ENCODE measurements around the gene FAM221B.

The FAM221B gene

DNA sequence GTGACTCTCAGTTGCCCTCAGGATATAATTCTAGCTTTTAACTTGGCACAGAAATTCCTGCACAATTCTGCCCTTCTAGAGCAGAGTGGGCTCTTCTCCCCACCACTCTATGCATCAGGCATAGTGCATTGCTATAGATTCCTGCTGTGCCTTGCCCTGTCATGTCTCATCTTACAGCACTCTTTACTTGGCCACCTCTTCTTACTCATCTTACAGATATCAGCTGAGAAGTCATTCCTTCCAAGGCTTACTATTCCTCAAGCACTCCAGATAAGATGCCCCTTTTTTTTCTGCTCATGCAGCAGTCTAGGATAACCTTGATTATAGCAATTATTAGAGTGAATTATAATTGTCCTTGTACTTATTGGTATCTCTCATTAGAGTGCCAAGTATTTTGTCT lies 5.6 kb downstream of the FAM221B start:
- DNase-seq (ENCODE audit: extremely low read depth in 1 of 2, low read depth in 1 of 2): no peak

DNA sequence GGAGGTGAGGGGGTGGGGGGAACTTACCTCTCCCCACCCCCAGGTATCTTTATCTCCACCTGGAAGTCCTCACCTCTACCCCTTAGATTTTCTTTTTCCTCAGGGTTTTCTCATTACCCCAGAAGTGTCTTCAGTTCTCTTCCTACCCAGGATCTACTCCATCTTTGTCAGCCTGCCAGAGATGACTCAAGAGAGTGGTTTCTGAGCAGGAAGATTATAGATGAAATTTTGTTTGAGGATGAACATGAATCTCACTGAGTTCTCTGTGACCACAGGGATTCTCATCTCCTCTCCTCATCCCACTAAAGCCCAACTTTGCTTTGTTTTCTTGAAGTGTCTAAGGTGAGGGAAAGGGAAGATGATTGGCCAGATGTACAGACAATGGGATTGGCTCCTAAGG lies 8.5 kb downstream of the FAM221B start:
- no peak for DNase-seq (ENCODE audit: extremely low read depth in 1 of 2, low read depth in 1 of 2)

DNA sequence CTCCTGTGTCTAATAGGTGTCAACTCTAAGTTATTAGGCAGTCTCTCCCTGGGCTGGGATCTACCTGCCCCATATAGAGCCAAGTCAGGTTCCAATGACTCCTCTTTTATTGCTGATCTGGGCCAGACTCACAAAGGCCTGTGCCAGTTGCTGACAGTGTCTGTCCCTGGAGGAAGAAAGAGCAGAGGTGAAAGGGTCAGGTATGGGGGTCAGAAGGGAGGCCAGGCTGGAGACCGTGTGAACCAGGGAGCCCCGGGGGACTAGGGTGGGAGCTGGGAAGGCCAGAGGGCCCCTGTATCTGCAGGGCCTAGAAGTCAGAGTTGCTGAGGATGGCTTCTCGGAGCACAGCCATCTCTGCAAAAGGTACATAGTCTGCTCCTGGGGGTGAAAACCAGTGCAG lies 10.2 kb downstream of the FAM221B start:
- DNase-seq (ENCODE audit: extremely low read depth in 1 of 2, low read depth in 1 of 2): no peak

DNA sequence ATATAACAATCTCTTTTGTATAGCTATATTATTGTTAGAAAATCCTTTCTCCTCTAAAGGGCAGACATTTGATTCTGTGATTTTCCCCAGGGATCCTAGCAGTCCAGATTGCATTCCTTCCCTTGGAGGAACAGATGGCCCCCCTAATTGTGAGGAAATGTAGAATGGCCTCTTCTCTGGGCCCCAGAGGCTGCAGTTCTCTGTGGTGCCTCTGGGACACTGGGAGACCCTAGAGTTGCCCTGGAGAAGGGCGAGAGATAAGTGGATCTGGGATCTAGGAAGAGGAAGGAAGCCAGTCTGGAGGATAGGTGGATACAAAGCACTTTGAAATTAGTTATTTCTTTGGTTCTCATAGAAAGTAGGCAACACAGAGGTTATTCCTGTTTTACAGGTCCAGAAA lies 11.8 kb downstream of the FAM221B start:
- DNase-seq (ENCODE audit: extremely low read depth in 1 of 2, low read depth in 1 of 2): no peak

DNA sequence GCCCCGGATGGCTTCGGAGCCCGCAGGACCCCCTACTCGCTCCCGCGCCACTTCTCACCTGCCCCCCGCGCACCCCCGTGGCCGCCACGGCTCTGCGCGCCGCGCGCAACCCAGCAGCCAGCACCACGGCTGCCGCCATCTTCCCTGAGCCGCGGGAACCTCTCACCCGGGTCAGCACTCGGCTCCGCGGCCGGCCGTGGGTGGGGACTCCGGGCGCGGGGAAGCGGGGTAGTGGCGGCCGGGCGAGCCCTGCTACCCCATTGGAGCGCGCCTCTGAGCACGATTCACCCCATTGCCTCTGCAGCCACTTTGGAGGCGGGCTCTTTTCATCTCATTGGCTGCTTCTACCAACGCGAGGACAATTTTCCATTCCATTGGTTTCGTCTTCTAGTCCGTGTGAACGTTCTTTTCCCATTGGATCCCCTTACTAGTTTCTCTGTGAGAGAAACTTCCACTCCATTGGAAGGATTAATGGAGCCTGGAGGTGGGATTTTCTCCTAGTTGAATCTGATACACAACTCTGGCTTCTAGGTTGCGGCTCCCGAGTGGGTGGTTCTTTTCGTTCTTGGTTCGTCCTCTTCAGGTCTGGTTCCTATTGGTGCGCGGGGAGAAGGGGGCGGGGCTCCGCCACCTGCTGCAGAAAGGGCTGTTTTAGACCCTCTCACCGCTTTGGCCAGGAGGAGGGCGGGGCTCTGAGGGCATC lies 13.5 kb downstream of the FAM221B start, which contains the start of gene HINT2:
TSS of gene HINT2 (minus strand) at position 202 of the 703 bp plus-strand sequence. CDS start at position 139, 63 bp downstream.
- DNase-seq (ENCODE audit: extremely low read depth in 1 of 2, low read depth in 1 of 2): peak; percentile 94

DNA sequence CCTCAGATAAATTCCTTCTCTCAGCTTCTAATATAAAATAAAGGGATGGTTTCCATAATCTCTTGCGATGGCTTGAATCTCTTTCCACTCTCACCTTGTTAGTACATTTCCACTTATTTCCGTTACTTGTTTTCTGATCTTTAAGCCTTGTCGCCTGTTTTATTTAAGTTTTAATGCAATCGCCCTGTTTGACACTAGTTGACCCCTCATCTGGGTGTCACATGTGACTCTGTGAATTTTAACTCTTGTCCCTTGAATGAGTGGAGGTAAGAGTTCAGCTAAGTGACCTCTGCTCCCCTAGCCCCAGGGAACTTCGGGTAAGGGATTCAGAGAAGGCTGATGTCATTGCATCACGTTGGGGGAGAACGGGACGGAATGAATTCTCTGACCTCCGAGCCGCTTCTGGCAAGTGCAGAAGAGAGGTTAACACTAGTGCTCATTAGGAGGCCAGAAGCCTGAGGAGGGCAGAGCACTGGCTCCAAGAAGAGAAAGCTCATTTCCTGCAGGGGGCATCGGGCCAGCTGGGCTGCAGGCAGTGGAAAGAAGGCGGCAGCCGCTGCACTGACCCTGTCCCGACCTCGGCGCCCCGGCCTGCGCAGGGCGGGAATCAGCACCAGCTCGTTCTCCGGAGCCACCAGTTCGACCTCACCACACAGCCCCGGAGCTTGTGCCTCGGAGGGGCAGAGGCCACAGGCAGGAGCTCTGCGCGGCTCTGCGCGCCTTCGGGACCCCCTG lies 14.3 kb downstream of the FAM221B start:
- no peak for DNase-seq (ENCODE audit: extremely low read depth in 1 of 2, low read depth in 1 of 2)

DNA sequence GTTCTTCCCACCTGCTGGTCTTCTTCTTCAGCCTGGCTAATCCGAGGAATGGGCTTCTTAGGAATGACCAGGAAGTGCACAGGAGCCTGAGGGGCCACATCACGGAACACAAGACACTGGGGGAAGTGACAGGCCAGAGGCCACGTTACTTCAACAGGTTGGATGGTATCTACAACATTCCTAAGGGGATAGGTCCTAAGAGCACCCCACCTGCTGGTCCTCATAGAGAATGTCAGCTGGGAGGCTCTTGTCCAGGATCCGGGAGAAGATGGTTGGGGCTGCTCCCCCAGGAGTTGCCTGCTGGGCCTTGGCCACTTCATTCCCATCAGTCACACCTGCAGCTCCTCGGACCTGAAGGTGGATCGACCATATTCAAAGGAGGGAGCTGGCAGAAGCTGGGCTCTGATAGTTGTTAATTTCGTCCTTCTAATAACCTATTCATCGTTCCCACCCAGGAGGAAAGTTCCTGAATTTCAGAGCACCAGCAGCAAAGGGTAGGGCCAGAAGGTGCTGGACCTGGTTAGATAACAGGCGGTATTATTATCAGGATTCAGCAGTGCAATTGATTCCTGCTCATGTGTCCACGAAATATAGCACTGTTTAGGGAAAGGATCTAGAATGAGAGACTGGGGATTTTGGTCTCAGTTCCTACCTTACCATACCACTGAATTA lies 15.0 kb downstream of the FAM221B start:
- no peak for DNase-seq (ENCODE audit: extremely low read depth in 1 of 2, low read depth in 1 of 2)

DNA sequence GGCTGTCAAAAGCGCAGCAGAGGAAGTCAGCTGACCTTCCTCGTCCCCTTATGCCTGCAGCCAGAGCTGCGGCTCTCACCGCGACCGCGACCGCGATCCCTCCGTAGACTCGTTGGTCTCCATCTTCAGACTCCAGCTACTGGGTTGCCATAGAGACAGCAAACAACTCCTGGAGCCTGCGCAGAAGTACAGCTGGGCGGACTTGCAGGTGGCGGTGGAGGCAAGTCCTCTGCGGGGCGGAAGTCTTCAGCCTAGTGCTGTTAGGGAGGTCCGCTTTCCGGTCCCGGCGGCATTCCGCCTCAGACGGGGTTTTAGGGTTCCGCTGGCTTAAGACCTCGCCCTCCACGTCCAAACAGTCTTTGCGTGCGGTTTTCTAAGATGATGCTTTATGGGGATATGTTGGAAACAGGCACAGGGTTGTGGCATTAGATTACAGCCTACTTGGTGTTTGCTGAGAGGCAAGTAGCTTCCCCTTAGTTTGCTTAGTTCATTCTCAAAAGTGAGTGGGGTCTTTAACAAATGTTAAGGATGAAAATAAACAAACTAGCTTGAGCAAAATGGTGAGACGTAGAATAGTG lies 16.4 kb downstream of the FAM221B start, which contains the start of gene SPAG8:
TSS of gene SPAG8 (minus strand) at position 238 of the 578 bp plus-strand sequence. CDS start at position 123, 115 bp downstream.
- peak; percentile 86 to 96 for DNase-seq (ENCODE audit: extremely low read depth in 1 of 2, low read depth in 1 of 2)

DNA sequence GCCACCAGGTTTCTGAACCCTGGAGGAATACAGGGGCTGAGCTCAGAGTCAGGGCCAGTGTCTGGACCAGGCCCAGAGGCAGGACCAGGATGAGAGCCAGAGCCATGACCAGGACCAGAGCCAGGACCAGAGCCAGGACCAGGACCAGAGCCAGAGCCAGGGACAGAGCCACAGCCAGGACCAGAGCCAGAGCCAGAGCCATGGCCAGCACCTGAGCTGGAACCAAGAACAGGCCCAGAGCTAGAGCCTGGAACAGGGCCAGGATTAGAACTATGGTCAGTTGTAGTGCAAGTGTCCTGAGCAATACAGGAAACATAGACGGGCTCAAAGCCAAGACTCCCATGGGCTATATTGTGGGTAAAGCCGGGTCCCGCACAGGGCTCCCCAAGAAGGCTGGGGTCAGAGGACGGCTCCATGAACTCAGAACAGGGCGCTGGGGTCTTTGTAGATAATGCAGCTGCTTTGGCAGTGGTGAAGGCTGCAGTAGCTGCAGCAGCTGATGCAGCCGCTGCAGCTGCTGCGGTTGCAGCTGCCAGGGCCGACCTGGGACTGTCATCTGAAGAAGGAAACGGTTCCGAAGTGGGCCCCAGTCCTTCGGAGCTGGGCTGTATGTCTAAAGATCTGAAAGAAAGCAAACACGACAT lies 17.0 kb downstream of the FAM221B start:
- no peak for DNase-seq (ENCODE audit: extremely low read depth in 1 of 2, low read depth in 1 of 2)

DNA sequence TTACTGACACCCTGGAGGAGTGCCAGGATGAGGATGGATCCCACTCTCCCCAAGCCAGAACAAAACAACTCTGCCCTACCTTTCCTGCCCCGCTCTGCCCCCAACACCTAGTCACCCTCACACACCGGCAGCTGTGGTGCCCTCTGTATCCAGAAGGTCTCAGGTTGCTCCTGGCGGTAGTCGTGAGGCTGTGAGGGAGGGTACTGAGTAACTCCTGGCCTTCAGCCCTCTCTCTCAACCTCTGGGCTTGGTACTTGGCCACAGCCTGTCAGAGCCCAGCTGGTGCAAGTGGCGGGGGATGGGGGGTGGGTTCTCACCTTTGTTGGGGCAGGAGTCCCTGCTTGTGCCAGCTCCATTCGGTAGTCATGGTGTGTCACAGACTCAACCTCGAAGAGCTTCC lies 18.4 kb downstream of the FAM221B start:
- DNase-seq (ENCODE audit: extremely low read depth in 1 of 2, low read depth in 1 of 2): no peak

DNA sequence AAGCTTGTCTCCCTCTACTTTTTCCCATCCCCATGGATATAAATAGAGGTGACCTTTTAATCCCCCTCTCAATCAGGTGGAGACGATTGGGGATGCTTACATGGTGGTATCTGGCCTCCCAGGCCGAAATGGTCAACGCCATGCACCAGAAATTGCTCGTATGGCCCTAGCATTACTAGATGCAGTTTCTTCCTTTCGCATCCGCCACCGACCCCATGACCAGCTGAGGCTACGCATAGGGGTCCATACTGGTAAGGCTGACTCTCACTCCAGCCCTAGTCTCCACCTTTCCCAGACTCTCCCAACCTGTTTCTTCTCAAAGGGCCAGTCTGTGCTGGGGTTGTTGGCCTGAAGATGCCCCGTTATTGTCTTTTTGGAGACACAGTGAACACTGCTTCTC lies 20.1 kb downstream of the FAM221B start:
- no peak for DNase-seq (ENCODE audit: extremely low read depth in 1 of 2, low read depth in 1 of 2)

DNA sequence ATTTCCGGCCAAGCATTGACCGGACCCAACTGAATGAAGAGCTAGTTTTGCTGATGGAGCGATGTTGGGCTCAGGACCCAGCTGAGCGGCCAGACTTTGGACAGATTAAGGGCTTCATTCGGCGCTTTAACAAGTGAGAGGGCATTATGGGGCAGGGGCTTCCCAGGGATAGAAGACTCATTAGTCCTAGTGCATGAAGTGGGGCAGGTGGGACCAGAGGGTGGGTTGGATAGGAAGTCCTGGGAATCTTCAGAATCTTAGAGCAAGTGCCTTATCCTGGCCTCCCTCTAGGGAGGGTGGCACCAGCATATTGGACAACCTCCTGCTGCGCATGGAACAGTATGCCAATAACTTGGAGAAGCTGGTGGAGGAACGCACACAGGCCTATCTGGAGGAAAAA lies 22.4 kb downstream of the FAM221B start:
- no peak for DNase-seq (ENCODE audit: extremely low read depth in 1 of 2, low read depth in 1 of 2)

DNA sequence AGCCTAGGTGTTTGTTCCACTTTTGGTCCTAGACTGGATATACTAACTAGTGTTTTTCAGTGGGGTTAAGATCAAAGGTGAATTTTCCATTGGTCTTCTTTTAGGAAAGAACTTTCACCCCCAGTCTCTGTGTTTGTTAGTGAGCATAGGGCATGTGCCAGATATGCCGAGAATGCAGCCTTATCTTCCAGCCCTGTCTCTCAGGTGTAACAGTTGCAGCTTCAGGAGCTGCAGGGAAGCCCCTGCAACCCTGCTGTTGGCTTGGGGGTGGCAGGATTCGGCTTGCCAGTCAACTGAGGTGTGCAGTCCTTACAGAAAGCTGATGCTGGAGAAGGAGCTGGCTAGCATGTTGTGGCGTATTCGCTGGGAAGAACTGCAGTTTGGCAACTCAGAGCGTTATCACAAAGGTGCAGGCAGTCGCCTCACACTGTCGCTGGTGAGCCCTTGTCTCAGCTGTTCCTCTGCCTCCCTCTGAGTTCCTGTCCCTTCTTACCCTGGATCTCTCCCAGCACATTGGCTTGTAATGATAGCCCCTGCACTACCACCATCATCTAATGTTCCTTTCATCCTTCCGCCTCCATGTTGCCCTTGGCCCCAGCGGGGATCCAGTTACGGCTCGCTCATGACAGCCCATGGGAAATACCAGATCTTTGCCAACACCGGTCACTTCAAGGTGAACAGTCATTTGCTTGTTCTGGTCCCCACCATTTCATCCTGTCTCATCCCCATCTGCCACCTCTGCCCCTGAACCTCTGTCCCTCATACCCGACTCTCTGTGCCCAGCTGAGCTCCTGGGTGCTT lies 27.0 kb downstream of the FAM221B start:
- no peak for DNase-seq (ENCODE audit: extremely low read depth in 1 of 2, low read depth in 1 of 2)

DNA sequence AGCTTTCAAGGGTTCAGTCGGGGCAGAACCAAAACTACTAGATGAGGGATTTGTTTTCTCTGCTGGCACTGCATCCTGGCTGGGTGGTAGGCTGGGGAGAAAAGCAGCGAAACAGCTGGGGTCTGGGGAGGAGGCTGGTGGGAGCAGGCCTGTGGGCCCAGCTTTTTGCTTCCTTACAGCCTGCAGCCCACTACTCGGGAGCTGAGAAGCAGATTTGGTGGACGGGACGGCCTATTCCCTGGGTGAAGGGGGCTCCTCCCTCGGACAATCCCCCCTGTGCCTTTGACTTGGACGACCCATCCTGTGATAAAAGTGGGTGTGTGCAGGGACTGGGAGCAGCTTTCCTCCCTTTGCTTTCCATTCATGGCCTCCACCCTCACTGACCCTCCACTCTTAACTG lies 28.0 kb downstream of the FAM221B start:
- DNase-seq (ENCODE audit: extremely low read depth in 1 of 2, low read depth in 1 of 2): no peak

DNA sequence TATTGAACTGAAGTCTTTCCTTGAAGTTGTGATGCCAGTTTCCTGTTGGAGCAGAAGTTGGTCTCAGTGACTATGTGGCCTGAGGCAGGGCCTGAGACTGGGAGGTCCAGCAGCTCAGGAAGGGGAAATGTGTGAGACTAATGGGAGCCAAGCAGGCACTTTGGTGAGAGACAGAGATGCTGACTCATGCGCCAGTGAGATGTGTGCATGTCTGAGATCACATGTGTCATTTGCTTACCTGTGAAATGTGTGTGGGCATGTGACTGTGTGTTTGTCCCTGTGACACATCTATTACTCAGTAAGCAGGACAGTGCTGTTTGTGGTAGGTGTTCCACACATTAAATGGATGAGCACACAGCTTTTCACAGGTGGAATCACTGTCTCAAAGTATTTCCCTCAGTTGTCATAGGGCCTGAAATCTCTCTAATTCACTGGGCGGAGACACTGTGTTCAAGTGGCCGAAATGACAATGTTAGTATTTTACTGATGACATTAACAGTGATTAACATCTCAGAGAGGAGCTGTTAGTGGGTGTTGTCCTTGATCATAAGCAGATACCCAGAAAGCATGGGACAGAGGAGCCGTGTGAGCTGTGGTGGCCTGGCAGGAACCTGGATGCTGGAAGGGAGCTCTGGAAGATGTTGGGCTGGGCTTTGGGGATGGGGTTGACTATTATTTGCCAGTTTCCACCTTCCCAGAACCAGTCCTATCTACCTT lies 29.7 kb downstream of the FAM221B start:
- no peak for DNase-seq (ENCODE audit: extremely low read depth in 1 of 2, low read depth in 1 of 2)

DNA sequence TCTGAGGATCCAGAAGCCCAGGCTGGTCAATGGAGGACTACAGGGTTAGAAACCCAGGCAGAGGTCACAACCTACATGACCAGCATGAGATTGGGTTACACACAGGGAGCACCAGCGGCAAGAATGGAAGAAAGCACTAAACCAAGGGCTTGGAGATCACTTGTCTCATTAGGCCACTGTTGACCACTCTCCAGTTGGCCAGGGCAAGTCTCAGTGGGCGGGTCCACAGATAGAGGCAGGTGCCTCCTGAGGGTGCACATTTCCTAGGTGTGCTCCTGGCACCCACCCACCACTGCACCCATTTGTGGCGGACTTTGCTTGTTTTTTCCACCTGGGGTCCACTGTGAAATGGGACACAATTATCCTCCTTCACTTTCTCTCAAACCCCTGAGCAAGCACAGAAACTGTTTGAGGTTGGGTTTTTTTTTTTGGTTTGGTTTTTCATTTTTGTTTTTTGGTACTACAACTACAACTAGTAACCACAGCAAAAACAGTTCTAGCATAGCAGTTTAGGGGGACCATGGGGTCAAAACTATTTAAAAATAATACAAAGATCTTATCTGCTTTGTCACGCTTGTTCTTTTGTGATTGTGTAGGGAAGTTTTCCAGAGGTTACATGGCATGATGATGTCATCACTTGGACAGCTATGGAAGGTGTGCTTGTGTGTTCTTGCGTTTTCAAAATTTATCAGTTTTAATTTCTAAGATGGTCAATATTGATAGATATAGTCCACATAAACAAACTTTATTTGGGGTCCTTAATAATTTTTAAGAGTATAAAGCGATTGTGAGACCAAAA lies 31.0 kb downstream of the FAM221B start:
- DNase-seq (ENCODE audit: extremely low read depth in 1 of 2, low read depth in 1 of 2): no peak

DNA sequence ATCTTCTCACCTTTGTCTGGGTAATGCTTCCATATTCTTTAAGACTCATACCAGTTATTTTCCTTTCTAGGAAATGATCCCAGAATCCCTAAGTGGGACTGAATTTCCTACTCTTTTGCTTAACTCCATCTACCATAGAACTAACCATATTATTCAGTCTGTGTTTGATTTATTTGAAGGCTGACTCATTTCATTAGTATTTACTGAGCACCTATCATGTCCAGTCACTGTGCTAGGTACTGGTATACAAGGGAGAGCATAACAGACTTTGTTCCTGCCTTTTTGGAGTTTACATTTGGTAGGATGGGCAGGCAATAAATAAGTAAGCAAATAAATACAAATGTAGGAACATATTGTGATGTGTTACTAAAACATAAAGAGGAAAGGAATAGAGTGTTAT lies 32.8 kb downstream of the FAM221B start:
- DNase-seq (ENCODE audit: extremely low read depth in 1 of 2, low read depth in 1 of 2): no peak

DNA sequence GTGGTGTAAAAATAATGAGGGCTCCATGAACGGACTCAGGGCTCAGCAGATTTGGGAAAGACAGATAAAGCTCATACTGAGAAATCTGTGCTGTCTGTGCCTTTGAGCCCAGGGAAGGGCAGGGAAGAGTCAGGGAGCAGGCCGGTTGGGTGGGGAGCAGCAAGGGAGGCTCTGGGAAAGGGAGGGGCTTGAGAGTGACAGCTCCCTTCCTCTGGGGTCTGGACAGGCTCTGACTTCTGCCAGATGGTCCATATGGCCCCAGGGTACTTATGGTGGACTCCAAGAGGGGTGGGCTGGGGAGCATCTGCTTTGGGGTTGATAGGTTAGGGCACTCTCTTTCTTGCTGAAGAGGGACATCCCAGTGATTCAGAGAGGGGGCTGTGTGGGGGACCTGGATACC lies 35.1 kb downstream of the FAM221B start:
- DNase-seq (ENCODE audit: extremely low read depth in 1 of 2, low read depth in 1 of 2): no peak

DNA sequence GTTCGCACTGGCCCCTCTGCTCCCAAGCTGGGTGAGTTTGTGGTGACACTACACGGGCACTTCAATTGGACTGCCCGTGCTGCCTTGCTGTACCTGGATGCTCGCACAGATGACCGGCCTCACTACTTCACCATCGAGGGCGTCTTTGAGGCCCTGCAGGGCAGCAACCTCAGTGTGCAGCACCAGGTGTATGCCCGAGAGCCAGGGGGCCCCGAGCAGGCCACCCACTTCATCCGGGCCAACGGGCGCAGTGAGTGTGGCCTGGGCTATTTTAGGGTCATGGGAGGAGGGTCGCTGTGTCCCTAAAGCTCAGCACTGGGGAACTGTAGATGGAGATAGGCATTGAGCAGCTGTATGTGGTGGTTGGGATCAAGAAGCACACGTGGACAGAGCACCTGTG lies 35.7 kb downstream of the FAM221B start:
- DNase-seq (ENCODE audit: extremely low read depth in 1 of 2, low read depth in 1 of 2): no peak
